H1 (cell line): Measurements from ENCODE around the gene LHPP. TPM values are rescaled to one million over a fixed set of nuclear protein-coding genes. Genes with fewer than 3 reads are reported as not detected.

Experiments
- CTCF ChIA-PET: fragments of 300-600 bp; sonication (Branson Sonifier 250); formaldehyde crosslinking; loops from one replicate; lab custom pipeline; 2021; ENCODE audit not compliant: partially characterized antibody; lab: Charles Lee
- POLR2A ChIA-PET: fragments of 300-600 bp; sonication (Branson Sonifier 250); formaldehyde crosslinking; loops from one replicate; lab custom pipeline; 2021; ENCODE audit warnings: inconsistent platforms; ENCODE audit not compliant: partially characterized antibody; lab: Charles Lee
- DNase-seq, 2 experiments: peaks; one replicate each; pipeline versions ENCODE4 v3.0.0 to v3.0.0-alpha.2; 2010 to 2022; ENCODE audit warnings: low spot score in 2 of 2, low read depth in 1 of 2, mixed read lengths in 1 of 2
- FAIRE-seq: peaks from 2 replicates; lab custom pipeline; 2011; peaks lifted over from hg19 to GRCh38; lab: Jason Lieb, UNC
- H2AFZ ChIP-seq: 2 replicates; pipeline ENCODE4 v1.8.1; 2012; ENCODE audit warnings: low read length, inconsistent platforms
- H2AK5ac ChIP-seq: 2 replicates; pipeline ENCODE4 v1.6.1; 2013; ENCODE audit warnings: low read depth, low read length
- H2BK120ac ChIP-seq: replicated peaks from 2 replicates; pipeline ENCODE3; 2013; ENCODE audit warnings: low read depth, low read length, inconsistent platforms
- H2BK12ac ChIP-seq: 2 replicates; pipeline ENCODE4 v1.6.1; 2013; ENCODE audit warnings: low read depth, low read length
- H2BK15ac ChIP-seq: 2 replicates; pipeline ENCODE4 v1.6.1; 2013; ENCODE audit warnings: low read length
- H2BK20ac ChIP-seq: 2 replicates; pipeline ENCODE4 v1.6.1; 2013; ENCODE audit warnings: low read length
- H2BK5ac ChIP-seq: 2 replicates; pipeline ENCODE4 v1.6.1; 2013; ENCODE audit warnings: low read depth, low read length
- H3K14ac ChIP-seq: 2 replicates; pipeline ENCODE4 v1.6.1; 2013; ENCODE audit warnings: inconsistent platforms; ENCODE audit not compliant: insufficient read length
- H3K18ac ChIP-seq: 2 replicates; pipeline ENCODE4 v1.6.1; 2013; ENCODE audit warnings: low read length; ENCODE audit errors: extremely low read depth
- H3K23ac ChIP-seq: 2 replicates; pipeline ENCODE4 v1.6.1; 2013; ENCODE audit warnings: inconsistent platforms; ENCODE audit not compliant: insufficient read length
- H3K23me2 ChIP-seq: 2 replicates; pipeline ENCODE4 v1.6.1; 2013; ENCODE audit warnings: low read depth, low read length
- H3K27ac ChIP-seq: 2 replicates; pipeline ENCODE4 v1.6.1; 2011; ENCODE audit warnings: low read depth, low read length, inconsistent platforms
- H3K27me3 ChIP-seq, 4 experiments: replicated peaks in 1 of 4; 1 replicate in 1 of 4; 2 replicates in 3 of 4; pipeline versions ENCODE4 v1.6.1 to v1.8.1; 2011 to 2013; ENCODE audit warnings: low read length in 3 of 4, mild to moderate bottlenecking in 3 of 4, inconsistent platforms in 2 of 4, mixed read lengths in 2 of 4, moderate library complexity in 1 of 4; ENCODE audit not compliant: control insufficient read depth in 3 of 4, insufficient read depth in 3 of 4; ENCODE audit errors: extremely low read depth in 1 of 4
- H3K36me3 ChIP-seq, 4 experiments: 2 replicates each; pipeline versions ENCODE4 v1.6.1 to v1.8.1; 2011 to 2013; ENCODE audit warnings: mild to moderate bottlenecking in 4 of 4, low read length in 3 of 4, moderate library complexity in 2 of 4, control low read depth in 1 of 4, inconsistent platforms in 1 of 4; ENCODE audit not compliant: insufficient read depth in 4 of 4, control insufficient read depth in 2 of 4
- H3K4ac ChIP-seq: replicated peaks from 2 replicates; pipeline ENCODE3; 2013; ENCODE audit warnings: low read length, low read depth, mixed read lengths, inconsistent platforms; ENCODE audit not compliant: insufficient read length
- H3K4me1 ChIP-seq, 4 experiments: replicated peaks in 1 of 4; 1 replicate in 1 of 4; 2 replicates in 3 of 4; pipeline versions ENCODE4 v1.6.1 to v1.8.1; 2011 to 2013; ENCODE audit warnings: low read length in 3 of 4, inconsistent platforms in 2 of 4, mixed read lengths in 1 of 4; ENCODE audit not compliant: insufficient read depth in 4 of 4, control insufficient read depth in 3 of 4
- H3K4me2 ChIP-seq, 2 experiments: 2 replicates each; pipeline versions ENCODE4 v1.6.1 to v1.8.1; 2011 to 2013; ENCODE audit warnings: low read depth in 2 of 2, low read length in 2 of 2, control low read depth in 1 of 2, inconsistent platforms in 1 of 2, mild to moderate bottlenecking in 1 of 2; ENCODE audit not compliant: insufficient read depth in 1 of 2
- H3K4me3 ChIP-seq, 4 experiments: fragments of 200-600, 300-600 bp in 1 of 4; sonication (generic), shearing (Covaris generic), sonication (Bioruptor Twin) in 1 of 4; 2 replicates each; pipeline versions ENCODE4 v1.5.1 to v1.8.1; 2011 to 2016; ENCODE audit warnings: low read length in 4 of 4, low read depth in 3 of 4, control low read depth in 2 of 4, inconsistent platforms in 2 of 4, mild to moderate bottlenecking in 2 of 4, mixed read lengths in 1 of 4, moderate library complexity in 1 of 4; ENCODE audit not compliant: insufficient read depth in 2 of 4; ENCODE audit errors: extremely low read depth in 1 of 4
- H3K56ac ChIP-seq: replicated peaks from 2 replicates; pipeline ENCODE3; 2013; ENCODE audit warnings: low read depth, mild to moderate bottlenecking, mixed read lengths, low read length, inconsistent platforms; ENCODE audit not compliant: insufficient read length
- H3K79me1 ChIP-seq: 2 replicates; pipeline ENCODE4 v1.6.1; 2013; ENCODE audit warnings: low read depth, low read length, control low read depth
- H3K79me2 ChIP-seq, 2 experiments: 2 replicates each; pipeline versions ENCODE4 v1.6.1 to v1.8.1; 2012 to 2013; ENCODE audit warnings: low read length in 2 of 2, mild to moderate bottlenecking in 2 of 2, inconsistent platforms in 1 of 2; ENCODE audit not compliant: insufficient read depth in 2 of 2, control insufficient read depth in 1 of 2
- H3K9ac ChIP-seq, 4 experiments: replicated peaks in 1 of 4; 1 replicate in 1 of 4; 2 replicates in 3 of 4; pipeline versions ENCODE4 v1.6.1 to v1.8.1; 2011 to 2013; ENCODE audit warnings: low read depth in 3 of 4, low read length in 3 of 4, control low read depth in 2 of 4, mild to moderate bottlenecking in 2 of 4, moderate library complexity in 2 of 4, inconsistent platforms in 1 of 4; ENCODE audit errors: extremely low read depth in 1 of 4
- H3K9me3 ChIP-seq, 2 experiments: 2 replicates each; pipeline versions ENCODE4 v1.6.1 to v1.8.1; 2012 to 2013; ENCODE audit warnings: mild to moderate bottlenecking in 2 of 2, moderate library complexity in 2 of 2, control low read depth in 1 of 2, inconsistent platforms in 1 of 2, low read depth in 1 of 2, low read length in 1 of 2, mixed read lengths in 1 of 2; ENCODE audit not compliant: insufficient read depth in 2 of 2
- H4K20me1 ChIP-seq, 2 experiments: replicated peaks in 1 of 2; 2 replicates each; pipeline versions ENCODE3 to v1.8.1; 2011 to 2013; ENCODE audit warnings: inconsistent platforms in 2 of 2, low read length in 2 of 2, mild to moderate bottlenecking in 1 of 2; ENCODE audit not compliant: insufficient read depth in 2 of 2, control insufficient read depth in 1 of 2
- H4K5ac ChIP-seq: 2 replicates; pipeline ENCODE4 v1.6.1; 2013; ENCODE audit warnings: low read length, low read depth, mixed read lengths, inconsistent platforms; ENCODE audit not compliant: insufficient read length
- H4K8ac ChIP-seq: 2 replicates; pipeline ENCODE4 v1.8.0; 2013; ENCODE audit warnings: mild to moderate bottlenecking, moderate library complexity, low read length, inconsistent platforms; ENCODE audit not compliant: insufficient read depth; ENCODE audit errors: extremely low read depth
- H4K91ac ChIP-seq: replicated peaks from 2 replicates; pipeline ENCODE3; 2013; ENCODE audit warnings: low read length, mixed read lengths, inconsistent platforms; ENCODE audit not compliant: insufficient read length
- BACH1 ChIP-seq: IDR thresholded peaks from 2 replicates; pipeline ENCODE4 v1.6.1; 2012; ENCODE audit warnings: low read length, improper control_type of control experiment
- EGR1 ChIP-seq: IDR thresholded peaks from 2 replicates; pipeline ENCODE4 v1.6.1; 2011; ENCODE audit warnings: low read depth, low read length, borderline replicate concordance
- FOSL1 ChIP-seq: IDR thresholded peaks from 2 replicates; pipeline ENCODE4 v1.6.1; 2011; ENCODE audit warnings: mild to moderate bottlenecking, low read depth, low read length, moderate library complexity; ENCODE audit not compliant: insufficient read depth
- KDM4A ChIP-seq: IDR thresholded peaks from one replicate; pipeline ENCODE4 v1.7.1; 2012; ENCODE audit warnings: low read depth, mild to moderate bottlenecking, moderate library complexity, low read length, inconsistent platforms; ENCODE audit not compliant: severe bottlenecking
- MAFK ChIP-seq: IDR thresholded peaks from 2 replicates; pipeline ENCODE4 v1.6.1; 2012; ENCODE audit warnings: low read depth, mild to moderate bottlenecking, improper control_type of control experiment, low read length
- PHF8 ChIP-seq: fragments of 200-600 bp; sonication (generic); conservative IDR thresholded peaks from 2 replicates; pipeline ENCODE4 v1.7.1; 2012; ENCODE audit warnings: low read depth, mild to moderate bottlenecking, inconsistent platforms, low read length, moderate library complexity
- POLR2A ChIP-seq, 2 experiments: IDR thresholded peaks; 1 replicate in 1 of 2; 2 replicates in 1 of 2; pipeline ENCODE4 v1.6.1; 2011; ENCODE audit warnings: low read depth in 2 of 2, low read length in 2 of 2, mild to moderate bottlenecking in 2 of 2; ENCODE audit errors: control extremely low read depth in 1 of 2
- SIN3A ChIP-seq, 2 experiments: IDR thresholded peaks in 1 of 2; conservative IDR thresholded peaks in 1 of 2; 2 replicates each; pipeline ENCODE4 v1.6.1; 2011 to 2012; ENCODE audit warnings: low read length in 2 of 2, improper control_type of control experiment in 1 of 2, low read depth in 1 of 2, mild to moderate bottlenecking in 1 of 2
- SP2 ChIP-seq: IDR thresholded peaks from 2 replicates; pipeline ENCODE4 v1.6.1; 2012; ENCODE audit warnings: mild to moderate bottlenecking, low read length, inconsistent platforms
- TAF1 ChIP-seq: IDR thresholded peaks from 2 replicates; pipeline ENCODE4 v1.6.1; 2011; ENCODE audit warnings: mild to moderate bottlenecking, low read depth, low read length
- TBP ChIP-seq: IDR thresholded peaks from 2 replicates; pipeline ENCODE4 v1.6.1; 2011; ENCODE audit warnings: low read depth, low read length, improper control_type of control experiment
- WGBS, 2 experiments: shearing (Covaris generic) in 1 of 2; methylation state at CpG; one replicate each; pipeline versions ENCODE4 v1.1.6 to v1.1.7; 2013 to 2015; ENCODE audit warnings: low lambda C conversion rate in 2 of 2, mixed read lengths in 2 of 2, inconsistent platforms in 1 of 2, low coverage in 1 of 2, missing lambda C conversion rate in 1 of 2; ENCODE audit not compliant: insufficient replicate concordance in 2 of 2, insufficient coverage in 1 of 2, insufficient read length in 1 of 2; ENCODE audit errors: extremely low coverage in 1 of 2, missing lambda C conversion rate in 1 of 2; 5-methylcytosine and 5-hydroxymethylcytosine counted together
- polyA plus RNA-seq, 7 experiments: library from polyadenylated mRNA; depleted of rRNA in 3 of 7; stranded (reverse) in 5 of 7; unstranded in 2 of 7; fragments of >200 nt in 5 of 7; fragments of 200-250 nt in 2 of 7; gene quantifications; 1 replicate in 5 of 7; 2 replicates in 1 of 7; 4 replicates in 1 of 7; pipeline versions ENCODE4 v1.2.1 to v1.2.3, GENCODE V29; 2011 to 2013; ENCODE audit warnings: missing spikeins in 2 of 7, mixed read lengths in 2 of 7
- total RNA-seq: library from RNA; stranded (reverse); fragmentation: NEBNext Ultra II Directional; extraction: Animal tissue kit (Norgen Biotek cat#: 25700); gene quantifications from 2 replicates; pipeline ENCODE4 v1.2.1, GENCODE V29; 2021
- TF ChIP-seq, protein P1 (sequence below): IDR thresholded peaks from 2 replicates; pipeline ENCODE4 v1.6.1; 2012; ENCODE audit warnings: inconsistent platforms

LHPP gene
- total and polyA plus RNA-seq, 2 of the 8 experiments (the other 6 are each of a cell fraction or from before 2014, with no cell fraction given): 26.0 to 45.0 TPM

DNA sequence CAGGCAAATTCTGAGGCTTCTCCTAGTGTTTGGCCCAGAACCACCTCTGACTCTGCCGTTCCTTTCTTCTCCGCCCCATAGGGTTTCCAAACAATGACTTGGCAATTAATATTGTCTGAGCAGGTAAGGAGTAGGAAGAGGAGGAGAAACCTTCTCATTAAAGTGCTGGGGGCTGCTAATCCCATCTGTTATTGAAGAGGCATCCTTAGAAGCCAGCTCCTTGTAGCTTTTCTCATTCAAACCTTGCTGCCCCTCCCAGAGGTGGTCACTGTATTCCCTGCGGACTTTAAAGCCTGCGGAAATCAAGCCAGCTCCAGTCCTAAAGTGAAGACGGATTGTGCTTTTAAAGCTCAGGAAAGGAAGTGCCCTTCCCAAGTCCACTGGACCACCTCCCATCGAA lies 10.3 kb upstream of the LHPP start:
- Histone ChIP-seq H3K23me2 (peaks cover 23% of the 10 kb centered on the region), H4K91ac (peak overlapping the region; percentile 29), H3K4me1 (peaks cover 17 to 39% (median 31%) of the 10 kb centered on the region in 4 experiments), H3K4me3 (peak overlapping the region in 2 of 4 experiments; percentile 5 to 72; a peak in 2 of 8 replicates), H3K9ac (no peak overlapping the region), H2BK20ac (peak overlapping the region; percentile 13; the same call in 1 of the 2 replicates), H2BK120ac (no peak overlapping the region), H2BK12ac (no peak overlapping the region), H3K79me1 (no peaks in the 10 kb centered on the region), H3K4ac (no peak overlapping the region), H2AK5ac (no peak overlapping the region), H4K5ac (no peak overlapping the region), H3K9me3 (no peaks in the 10 kb centered on the region), H3K79me2 (no peaks in the 10 kb centered on the region), H3K27me3 (peaks cover 1 to 46% (median 37%) of the 10 kb centered on the region in 4 experiments), H2BK5ac (no peak overlapping the region; the same call in 1 of the 2 replicates), H3K14ac (no peak overlapping the region), H2BK15ac (no peak overlapping the region), H4K8ac (no peak overlapping the region), H3K36me3 (peaks cover 0 to 1% (median 0%) of the 10 kb centered on the region in 4 experiments; a peak in 1 of 8 replicates), H3K23ac (no peak overlapping the region), H2AFZ (no peak overlapping the region), H3K18ac (no peak overlapping the region), H3K4me2 (peak overlapping the region; percentile 92 to 96), H4K20me1 (peaks cover 0 to 15% of the 10 kb centered on the region in 2 experiments), H3K56ac (no peak overlapping the region), H3K27ac (no peak overlapping the region; the same call in 1 of the 2 replicates)
- 0 out of 2 replicates have a peak, but pooled peaks have one; percentile 27 for TF ChIP-seq TBP
- peak; percentile 97 for TF ChIP-seq BACH1
- no peak for TF ChIP-seq PHF8
- peak; percentile 12 for TF ChIP-seq KDM4A
- no peak for TF ChIP-seq EGR1
- TF ChIP-seq SIN3A (conservative IDR thresholded peaks at IDR 0.05 in 1 of 2, IDR thresholded peaks at IDR 0.05 in 1 of 2; ENCODE audit: low read depth in 1 of 2, low read length in 2 of 2): 0 out of 4 replicates have a peak, but pooled peaks of 1 of the 2 experiments have one; percentile 20
- 0 out of 2 replicates have a peak, but pooled peaks have one; percentile 24 for TF ChIP-seq TAF1
- TF ChIP-seq POLR2A (IDR thresholded peaks at IDR 0.05; ENCODE audit: control extremely low read depth in 1 of 2, low read depth in 2 of 2, low read length in 2 of 2): 0 out of 3 replicates have a peak, but pooled peaks of 1 of the 2 experiments have one; percentile 32
- TF ChIP-seq, protein P1, sequence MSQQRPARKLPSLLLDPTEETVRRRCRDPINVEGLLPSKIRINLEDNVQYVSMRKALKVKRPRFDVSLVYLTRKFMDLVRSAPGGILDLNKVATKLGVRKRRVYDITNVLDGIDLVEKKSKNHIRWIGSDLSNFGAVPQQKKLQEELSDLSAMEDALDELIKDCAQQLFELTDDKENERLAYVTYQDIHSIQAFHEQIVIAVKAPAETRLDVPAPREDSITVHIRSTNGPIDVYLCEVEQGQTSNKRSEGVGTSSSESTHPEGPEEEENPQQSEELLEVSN: no peak
- TF ChIP-seq FOSL1: no peak
- no peak for TF ChIP-seq SP2
- peak; percentile 79 for TF ChIP-seq MAFK
- ChIA-PET POLR2A (interaction anchor here (0.8 to 6.5 kb wide), 7 partner anchors 10 to 298 kb away, joined by 3 to 43 read pairs (median 5); partner anchors contain the start of genes LHPP and OAT), CTCF (interaction anchor here (1.1 to 1.8 kb wide), 4 partner anchors 10 to 33 kb away, joined by 3 to 9 read pairs (median 3); partner anchors contain the start of genes LHPP and OAT)
- FAIRE-seq (peak; percentile 42), DNase-seq (no peak)
- WGBS, 2 experiments: 10% methylated on average over 6 of the region's 6 CpGs; no CpG with 5 or more reads in 1 of the 2 experiments
